NCI-H2107 (cell line): Measurements from ENCODE around the gene MRC1.

Experiments
- DNase-seq: peaks from one replicate; lab custom pipeline; 2025; lab: John Stamatoyannopoulos, UW

Gene MRC1

DNA sequence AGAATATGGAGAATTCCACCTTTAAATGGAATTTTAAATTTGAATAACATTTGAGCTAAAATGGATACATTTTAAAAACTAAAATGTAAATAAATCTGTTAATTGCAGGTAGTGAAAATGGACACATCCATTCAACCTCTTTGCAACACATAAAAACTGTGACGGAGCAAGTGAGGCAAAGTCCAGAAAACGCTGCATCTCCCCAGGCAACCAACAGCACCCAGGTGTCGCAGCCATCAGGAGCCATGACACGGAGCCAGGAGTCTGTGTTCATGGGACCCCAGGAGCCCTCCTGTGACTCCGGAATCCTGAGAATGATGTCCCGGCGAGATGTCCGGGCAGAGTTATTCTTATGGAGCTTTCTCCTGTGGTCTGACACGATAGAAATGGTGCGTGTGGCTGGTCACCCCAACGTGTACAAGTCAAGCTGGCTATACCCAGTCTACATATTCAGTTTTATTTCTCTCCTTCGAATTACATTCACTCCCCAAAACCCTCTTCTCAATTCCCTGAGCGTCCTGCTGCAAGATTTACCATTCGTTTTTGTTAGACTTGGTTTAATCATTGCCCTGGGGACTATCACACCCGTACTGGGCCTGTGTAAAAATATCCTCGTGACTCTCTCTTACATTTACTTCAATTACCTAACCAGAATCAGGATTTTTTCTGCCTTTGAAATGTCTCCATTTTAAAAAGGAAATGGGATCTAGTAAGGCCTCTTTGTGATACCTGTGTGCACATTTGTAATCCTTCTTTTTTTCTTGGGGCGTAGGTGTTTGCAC, 13.1 kb upstream of the MRC1 start:
- DNase-seq, result no peak

- DNase-seq, result no peak
Measured at GRCh38 chr10:17801507-17801906, 7.6 kb upstream of the MRC1 start.

- DNase-seq, result no peak
Measured at GRCh38 chr10:17802350-17802749, 6.8 kb upstream of the MRC1 start.

DNA sequence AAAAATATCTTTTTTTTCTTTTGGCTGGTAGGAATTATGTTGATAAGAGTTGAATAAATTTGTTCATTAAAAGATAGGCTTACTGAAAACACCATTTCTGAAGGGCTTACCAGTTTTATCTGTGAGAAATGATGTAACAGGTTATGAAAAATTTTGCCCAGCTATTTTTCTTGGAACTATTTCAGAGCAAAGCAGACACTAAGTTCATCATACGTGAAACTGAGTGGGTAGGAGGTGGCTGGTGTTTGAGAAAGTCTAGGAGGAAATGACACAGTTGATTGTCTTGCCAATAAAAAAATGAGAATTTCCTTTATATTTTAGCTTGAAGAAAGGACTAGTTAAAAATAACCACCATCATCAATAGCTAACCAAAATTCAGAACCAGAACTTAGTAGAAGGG, 6.2 kb upstream of the MRC1 start:
- no peak for DNase-seq

DNA sequence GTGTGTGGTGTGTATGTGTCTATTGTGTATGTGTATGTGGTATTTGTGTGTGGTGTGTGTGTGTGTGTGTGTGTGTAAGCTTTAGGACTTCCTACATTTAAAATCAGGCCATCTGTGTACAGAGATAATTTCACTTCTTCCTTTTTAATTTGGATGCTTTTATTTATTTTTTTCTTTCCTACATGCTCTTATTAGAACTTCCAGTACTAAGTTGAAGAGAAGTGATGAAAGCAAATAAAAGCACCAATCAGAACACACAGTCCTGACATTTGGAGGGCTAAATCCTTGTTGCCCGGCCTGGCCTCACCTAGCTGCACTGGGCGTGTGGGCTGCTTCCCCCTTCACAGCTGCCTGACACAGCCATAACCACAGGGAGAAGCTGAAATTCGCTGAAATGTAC, 3.8 kb upstream of the MRC1 start:
- DNase-seq, result no peak

DNA sequence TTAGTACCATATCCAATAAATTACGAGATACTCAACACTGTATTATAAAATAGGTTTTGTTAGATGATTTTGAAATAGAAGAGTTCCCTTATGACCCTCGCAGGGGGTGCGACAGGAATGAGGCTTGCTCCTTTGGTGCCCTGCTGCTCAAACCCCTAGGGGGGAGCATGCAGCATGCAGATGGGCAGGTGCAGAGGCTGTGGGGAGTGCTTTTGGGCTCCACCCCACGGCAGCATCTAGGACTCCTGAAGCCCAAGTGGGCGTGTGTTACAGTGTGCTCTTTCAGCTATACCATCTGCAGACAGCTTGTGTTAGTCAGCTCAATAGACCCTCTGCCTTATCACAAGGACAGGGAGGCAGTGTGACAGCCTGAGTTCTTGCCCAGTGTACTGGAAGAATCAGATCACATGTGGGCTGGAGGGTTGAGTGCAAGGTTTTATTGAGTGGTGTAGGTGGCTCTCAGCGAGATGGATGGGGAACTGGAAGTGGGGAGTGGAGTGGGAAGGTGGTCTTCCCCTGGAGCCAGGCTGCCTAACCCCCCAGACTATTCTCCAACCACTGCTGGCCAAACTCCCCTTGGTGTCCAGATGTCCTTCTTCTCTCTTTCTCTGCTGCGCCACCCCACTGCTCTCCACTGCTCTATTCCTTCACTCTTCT, 3.1 kb upstream of the MRC1 start:
- DNase-seq, result no peak

DNA sequence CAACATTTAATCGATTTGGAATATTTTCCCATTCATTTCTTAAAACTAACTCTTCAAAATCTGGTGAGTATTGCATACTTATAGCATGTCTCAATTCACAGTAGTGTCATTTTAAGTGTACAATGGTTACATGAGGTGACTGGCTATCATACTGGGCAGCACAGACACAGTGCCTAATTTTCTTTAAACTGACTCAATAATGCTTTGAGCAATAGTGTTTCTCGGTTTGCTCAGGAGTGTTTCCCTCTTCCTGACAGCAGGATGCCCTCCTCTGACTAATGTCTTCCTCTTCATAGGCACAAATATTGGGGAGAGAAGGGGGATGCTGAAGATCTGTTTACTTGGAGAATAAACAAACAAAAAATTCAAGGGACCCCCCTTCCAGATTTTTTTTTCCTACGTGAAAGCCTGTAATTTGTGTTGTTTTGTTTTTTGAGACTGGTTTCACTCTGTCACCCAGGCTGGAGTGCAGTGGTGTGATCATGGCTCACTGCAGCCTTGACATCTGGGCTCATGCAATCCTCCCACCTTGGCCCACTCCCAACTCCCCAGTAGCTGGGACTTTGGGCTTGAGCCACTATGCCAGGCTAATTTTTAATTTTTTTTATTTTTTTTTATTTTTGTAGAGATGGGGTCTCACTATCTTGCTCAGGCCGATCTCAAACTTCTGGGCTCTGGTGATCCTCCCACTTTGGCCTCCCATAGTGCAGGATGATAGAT, 2.2 kb downstream of the MRC1 start:
- no peak for DNase-seq

- no peak for DNase-seq
Measured at GRCh38 chr10:17814973-17815372, 5.8 kb downstream of the MRC1 start.

GRCh38 chr10:17816199-17816598, 7.1 kb downstream of the MRC1 start:
- no peak for DNase-seq

DNA sequence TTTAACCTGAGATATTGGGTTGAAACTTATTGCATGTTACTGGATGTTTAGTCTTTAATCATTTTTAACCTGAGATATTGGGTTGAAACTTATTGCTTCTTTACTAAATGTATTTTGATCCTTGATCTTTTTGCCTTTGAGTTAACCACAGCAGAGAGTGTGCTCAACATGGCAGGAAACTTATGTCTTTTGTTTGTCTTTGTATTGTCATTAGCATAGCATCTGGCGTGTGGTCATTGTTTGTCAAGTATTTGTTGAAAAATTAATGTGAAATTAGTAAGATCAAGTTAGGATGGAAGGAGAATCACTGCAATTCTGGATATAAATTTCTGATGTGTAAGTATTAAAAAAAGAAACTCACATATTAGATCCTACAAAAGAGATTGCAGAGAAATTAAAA, 8.2 kb downstream of the MRC1 start:
- no peak for DNase-seq

GRCh38 chr10:17817790-17818189, 8.6 kb downstream of the MRC1 start:
- no peak for DNase-seq

DNA sequence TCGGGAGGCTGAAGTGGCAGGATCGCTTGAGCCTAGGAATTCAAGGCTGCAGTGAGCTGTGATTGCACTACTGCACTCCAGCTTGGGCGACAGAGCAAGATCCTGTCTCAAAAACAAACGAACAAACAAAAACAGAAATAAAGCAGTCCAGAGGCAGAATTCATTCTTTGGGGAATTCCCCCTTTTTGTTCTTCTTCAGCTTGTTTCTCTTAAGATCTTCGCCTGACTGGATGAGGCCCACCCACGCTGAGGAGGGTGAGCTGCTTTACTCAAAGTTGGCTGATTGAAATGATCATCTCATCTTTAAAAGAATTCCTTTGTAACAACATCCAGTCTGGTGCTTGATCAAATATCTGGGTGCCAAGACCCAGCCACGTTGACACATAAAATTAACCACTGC, 10.7 kb downstream of the MRC1 start:
- no peak for DNase-seq

- no peak for DNase-seq
Measured at GRCh38 chr10:17820943-17821342, 11.8 kb downstream of the MRC1 start.

DNA sequence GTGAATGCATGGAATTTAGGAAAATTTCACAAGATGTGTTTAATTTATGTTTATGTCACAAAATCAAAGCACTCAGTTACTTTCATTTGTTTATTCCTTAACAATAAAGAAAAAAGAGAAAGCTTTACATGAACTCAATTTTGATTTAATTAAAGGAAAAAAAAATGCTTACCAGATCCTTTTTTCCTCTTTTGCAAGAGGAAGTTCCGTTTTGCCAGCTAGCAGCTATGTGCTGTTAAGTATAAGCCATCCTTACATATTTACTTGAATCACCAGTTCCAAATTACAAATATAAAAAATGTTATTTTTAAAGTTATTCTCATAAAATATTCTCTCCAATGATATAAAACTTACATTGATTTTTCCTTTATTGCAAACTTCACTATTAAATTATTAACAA, 12.7 kb downstream of the MRC1 start:
- no peak for DNase-seq

DNA sequence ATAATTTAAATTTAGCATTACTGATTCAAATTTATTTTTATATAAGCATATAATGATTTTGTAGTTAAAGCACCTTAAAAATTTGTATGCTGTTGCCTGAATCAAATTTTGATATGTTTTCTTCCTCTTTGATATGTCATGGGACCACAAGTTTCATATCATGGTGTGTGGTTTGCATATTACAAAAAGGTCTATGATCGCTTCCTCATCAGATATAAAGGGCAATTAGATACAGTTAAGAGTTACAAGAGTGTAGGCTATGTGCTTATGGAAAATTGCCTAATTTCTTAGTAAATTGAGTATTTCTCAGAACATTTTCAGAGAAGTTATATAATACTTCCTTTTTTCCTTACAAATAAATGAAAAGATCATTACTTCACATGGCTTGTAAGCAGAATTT, 22.2 kb downstream of the MRC1 start:
- DNase-seq, result no peak

DNA sequence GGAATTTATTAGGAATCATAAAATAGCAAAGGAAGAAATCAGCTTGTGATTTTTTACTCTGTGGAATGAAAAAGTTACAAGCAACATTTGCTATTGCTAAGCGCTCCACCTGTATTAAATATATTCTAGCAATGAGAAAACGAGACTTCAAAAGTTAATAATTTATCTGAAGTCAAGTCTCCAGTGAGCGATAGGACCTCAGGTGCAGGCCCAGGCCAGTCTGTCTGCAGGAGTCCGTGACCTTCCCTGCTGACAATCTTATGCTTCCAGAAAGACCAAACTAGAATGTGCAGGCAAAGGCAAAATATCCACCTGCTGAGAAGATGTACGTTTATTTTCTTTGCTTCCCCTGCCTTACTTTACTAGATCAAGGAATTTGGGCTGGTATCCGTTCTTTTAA, 22.7 kb downstream of the MRC1 start:
- DNase-seq, result no peak

GRCh38 chr10:17833656-17834055, 24.5 kb downstream of the MRC1 start:
- no peak for DNase-seq

- DNase-seq, result no peak
Measured at GRCh38 chr10:17835688-17836087, 26.5 kb downstream of the MRC1 start.

DNA sequence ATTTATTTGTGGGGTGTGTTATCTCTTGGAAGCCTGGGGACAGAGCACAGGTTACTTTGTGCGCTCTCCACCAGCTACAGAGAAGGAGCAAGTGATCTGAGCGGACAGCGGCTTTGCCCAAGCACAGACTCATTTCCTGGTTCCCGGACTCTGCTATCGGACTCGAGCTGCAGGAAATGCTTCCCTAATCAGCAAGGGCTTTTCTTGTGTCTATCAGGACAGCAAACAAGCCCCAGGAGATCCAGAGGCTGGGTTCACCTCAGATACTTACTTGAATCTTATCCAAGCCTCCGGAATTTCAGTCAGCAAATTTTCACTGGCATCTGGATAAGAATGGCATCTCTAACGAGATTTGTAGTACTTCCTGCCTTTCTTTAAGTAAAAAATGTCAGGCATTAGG, 27.8 kb downstream of the MRC1 start:
- no peak for DNase-seq

- DNase-seq, result no peak
Measured at GRCh38 chr10:17838080-17838648, 29.0 kb downstream of the MRC1 start.

DNA sequence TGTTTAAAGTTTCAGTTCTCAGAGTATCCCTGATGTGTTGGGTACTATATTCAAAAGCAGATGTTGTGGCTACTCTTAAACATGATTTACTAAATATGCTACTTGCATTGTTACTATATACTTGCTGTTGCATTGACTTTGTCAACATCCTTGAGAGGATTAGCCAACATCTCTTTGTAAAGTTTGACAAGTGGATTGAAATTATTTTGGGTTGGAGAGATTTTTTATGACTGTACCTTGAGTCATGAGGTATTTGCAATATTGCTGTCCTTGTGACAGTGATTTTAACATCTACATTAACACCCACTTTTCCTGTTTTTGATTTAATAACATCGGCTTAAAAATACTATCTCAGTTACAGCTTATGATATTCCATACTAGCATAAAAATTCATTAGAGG, 31.9 kb downstream of the MRC1 start:
- no peak for DNase-seq

- no peak for DNase-seq
Measured at GRCh38 chr10:17842641-17843040, 33.5 kb downstream of the MRC1 start.
